Parathyroid adenoma (tissue), 2 donors: ENCODE measurements around the gene SUPT4H1.
"Not testable (repeated sequence)": the region's sequence is repeated elsewhere in the genome, so short reads cannot be mapped to it uniquely, and the experiment has no call there.

Experiments used
- H2AFZ ChIP-seq: fragments of 300-600 bp; sonication (generic); one replicate; pipeline ENCODE4 v1.7.0; 2017; ENCODE audit warnings: antibody characterized with exemption, mild to moderate bottlenecking
- H3K27ac ChIP-seq: fragments of 300-600 bp; sonication (generic); one replicate; pipeline ENCODE4 v1.7.0; 2017
- H3K27me3 ChIP-seq: fragments of 300-600 bp; sonication (generic); one replicate; pipeline ENCODE4 v1.7.0; 2017; ENCODE audit warnings: low read length; ENCODE audit not compliant: control insufficient read depth, insufficient read depth
- H3K36me3 ChIP-seq: fragments of 300-600 bp; sonication (generic); one replicate; pipeline ENCODE4 v1.7.0; 2017; ENCODE audit warnings: low read length; ENCODE audit not compliant: control insufficient read depth, insufficient read depth
- H3K4me1 ChIP-seq: fragments of 300-600 bp; sonication (generic); one replicate; pipeline ENCODE4 v1.7.0; 2017; ENCODE audit warnings: control low read depth
- H3K4me2 ChIP-seq: fragments of 300-600 bp; sonication (generic); one replicate; pipeline ENCODE4 v1.7.0; 2017; ENCODE audit warnings: low read length
- H3K4me3 ChIP-seq: fragments of 300-600 bp; sonication (generic); one replicate; pipeline ENCODE4 v1.7.0; 2017; ENCODE audit warnings: low read depth, low read length
- H3K79me2 ChIP-seq: fragments of 300-600 bp; sonication (generic); one replicate; pipeline ENCODE4 v1.7.0; 2017; ENCODE audit warnings: control low read depth
- H3K9ac ChIP-seq: fragments of 300-600 bp; sonication (generic); one replicate; pipeline ENCODE4 v1.7.0; 2017; ENCODE audit warnings: mild to moderate bottlenecking
- H3K9me3 ChIP-seq: fragments of 300-600 bp; sonication (generic); one replicate; pipeline ENCODE4 v1.7.0; 2017; ENCODE audit warnings: low read length; ENCODE audit not compliant: control insufficient read depth
- TF ChIP-seq, protein P1 (sequence below): fragments of 300-600 bp; sonication (generic); IDR thresholded peaks from one replicate; pipeline ENCODE4 v1.7.0; 2017; ENCODE audit warnings: antibody characterized with exemption, mild to moderate bottlenecking
- donor health status: primary hyperparathyroidism.

The SUPT4H1 gene

DNA sequence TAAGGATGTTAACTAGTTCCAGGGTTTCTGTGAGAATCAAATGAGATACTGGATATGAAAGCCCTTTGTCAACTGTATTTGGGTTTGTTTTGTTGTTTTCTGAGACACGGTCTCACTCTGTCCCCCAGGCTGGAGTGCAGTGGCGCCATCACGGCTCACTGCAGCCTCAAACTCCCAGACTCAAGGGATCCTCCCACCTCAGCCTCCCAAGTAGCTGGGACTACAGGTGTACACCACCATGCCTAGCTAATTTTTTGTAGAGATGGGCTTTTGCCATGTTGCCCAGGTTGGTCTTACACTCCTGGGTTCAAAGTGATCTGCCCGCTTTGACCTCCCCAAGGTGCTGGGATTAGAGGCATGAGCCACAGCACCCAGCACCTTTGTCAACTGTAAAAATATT is 8.9 kb downstream of the SUPT4H1 start:
- Histone ChIP-seq H3K9me3 (no peaks in the 10 kb centered on the region), H3K36me3 (no peaks in the 10 kb centered on the region), H3K4me3 (no peak overlapping the region), H3K4me2 (no peak overlapping the region), H3K79me2 (no peaks in the 10 kb centered on the region), H3K27me3 (no peaks in the 10 kb centered on the region), H3K27ac (no peak overlapping the region), H3K4me1 (no peaks in the 10 kb centered on the region), H2AFZ (no peak overlapping the region), H3K9ac (no peak overlapping the region)
- TF ChIP-seq, protein P1, sequence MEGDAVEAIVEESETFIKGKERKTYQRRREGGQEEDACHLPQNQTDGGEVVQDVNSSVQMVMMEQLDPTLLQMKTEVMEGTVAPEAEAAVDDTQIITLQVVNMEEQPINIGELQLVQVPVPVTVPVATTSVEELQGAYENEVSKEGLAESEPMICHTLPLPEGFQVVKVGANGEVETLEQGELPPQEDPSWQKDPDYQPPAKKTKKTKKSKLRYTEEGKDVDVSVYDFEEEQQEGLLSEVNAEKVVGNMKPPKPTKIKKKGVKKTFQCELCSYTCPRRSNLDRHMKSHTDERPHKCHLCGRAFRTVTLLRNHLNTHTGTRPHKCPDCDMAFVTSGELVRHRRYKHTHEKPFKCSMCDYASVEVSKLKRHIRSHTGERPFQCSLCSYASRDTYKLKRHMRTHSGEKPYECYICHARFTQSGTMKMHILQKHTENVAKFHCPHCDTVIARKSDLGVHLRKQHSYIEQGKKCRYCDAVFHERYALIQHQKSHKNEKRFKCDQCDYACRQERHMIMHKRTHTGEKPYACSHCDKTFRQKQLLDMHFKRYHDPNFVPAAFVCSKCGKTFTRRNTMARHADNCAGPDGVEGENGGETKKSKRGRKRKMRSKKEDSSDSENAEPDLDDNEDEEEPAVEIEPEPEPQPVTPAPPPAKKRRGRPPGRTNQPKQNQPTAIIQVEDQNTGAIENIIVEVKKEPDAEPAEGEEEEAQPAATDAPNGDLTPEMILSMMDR: no peak

DNA sequence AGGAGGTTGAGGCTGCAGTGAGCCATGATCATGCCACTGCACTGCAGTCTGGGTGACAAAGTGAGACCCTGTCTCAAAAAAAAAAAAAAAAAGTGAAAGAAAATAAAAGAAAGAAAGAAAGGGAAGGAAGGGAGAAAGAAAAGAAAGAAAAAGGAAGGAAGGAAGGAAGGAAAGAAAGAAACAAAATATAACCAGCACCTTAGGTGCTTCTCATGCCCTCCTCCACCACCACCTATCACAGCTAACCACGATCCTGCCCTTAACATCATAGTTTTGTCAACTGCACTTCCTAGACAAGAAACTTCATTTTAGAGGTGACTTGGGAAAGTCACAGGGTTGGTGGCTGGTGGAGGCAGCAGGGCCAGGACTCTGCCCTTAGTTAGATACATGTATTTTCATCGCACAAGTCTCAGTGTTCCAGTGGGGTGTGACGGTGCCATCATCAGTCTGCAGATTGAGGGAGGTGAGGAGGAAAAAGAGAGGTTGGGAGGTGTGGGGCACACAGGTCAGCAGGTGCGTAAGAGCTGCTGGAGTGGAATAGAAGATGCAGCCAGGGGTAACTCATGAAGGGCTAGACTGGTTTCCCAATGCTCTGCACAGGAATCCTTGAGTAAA is 10.0 kb downstream of the SUPT4H1 start:
- Histone ChIP-seq H3K36me3 (no peaks in the 10 kb centered on the region), H3K9me3 (no peaks in the 10 kb centered on the region), H3K27ac (no peak overlapping the region), H3K4me2 (no peak overlapping the region), H3K4me3 (no peak overlapping the region), H3K4me1 (no peaks in the 10 kb centered on the region), H3K27me3 (no peaks in the 10 kb centered on the region), H3K9ac (no peak overlapping the region), H3K79me2 (no peaks in the 10 kb centered on the region), H2AFZ (no peak overlapping the region)
- TF ChIP-seq, protein P1: no peak

DNA sequence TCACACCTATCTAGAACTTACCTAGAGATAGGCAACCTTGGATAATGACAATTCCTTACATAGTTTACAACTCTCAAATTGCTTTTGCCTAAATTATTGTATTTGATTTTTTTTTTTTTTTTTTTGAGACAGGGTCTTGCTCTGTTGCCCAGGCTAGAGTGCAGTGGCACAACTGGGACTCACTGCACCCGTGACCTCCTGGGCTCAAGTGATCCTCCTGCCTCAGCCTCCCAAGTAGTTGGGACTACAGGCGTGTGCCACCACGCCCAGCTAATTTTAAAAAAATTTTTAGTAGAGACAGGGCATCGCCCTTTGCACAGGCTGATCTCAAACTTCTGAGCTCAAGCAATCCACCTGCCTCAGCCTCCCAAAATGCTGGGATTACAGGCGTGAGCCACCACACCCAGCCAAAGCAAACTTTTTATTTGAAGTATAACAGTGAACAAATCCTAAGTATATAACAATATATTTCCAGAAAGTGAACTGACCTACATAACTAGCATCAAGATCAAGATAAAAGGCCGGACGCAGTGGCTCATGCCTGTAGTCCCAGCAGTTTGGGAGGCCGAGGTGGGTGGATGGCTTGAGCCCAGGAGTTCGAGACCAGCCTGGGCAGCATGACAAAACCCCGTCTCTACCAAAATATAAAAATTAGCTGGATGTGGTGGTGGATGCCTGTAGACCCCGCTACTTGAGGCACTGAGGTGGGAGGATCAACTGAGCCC is 10.7 kb downstream of the SUPT4H1 start:
- not testable (repeated sequence) for H3K36me3 ChIP-seq, H3K27ac ChIP-seq, H3K4me2 ChIP-seq, H3K9me3 ChIP-seq, H3K9ac ChIP-seq, H3K4me1 ChIP-seq, H2AFZ ChIP-seq, H3K79me2 ChIP-seq, H3K27me3 ChIP-seq, H3K4me3 ChIP-seq

DNA sequence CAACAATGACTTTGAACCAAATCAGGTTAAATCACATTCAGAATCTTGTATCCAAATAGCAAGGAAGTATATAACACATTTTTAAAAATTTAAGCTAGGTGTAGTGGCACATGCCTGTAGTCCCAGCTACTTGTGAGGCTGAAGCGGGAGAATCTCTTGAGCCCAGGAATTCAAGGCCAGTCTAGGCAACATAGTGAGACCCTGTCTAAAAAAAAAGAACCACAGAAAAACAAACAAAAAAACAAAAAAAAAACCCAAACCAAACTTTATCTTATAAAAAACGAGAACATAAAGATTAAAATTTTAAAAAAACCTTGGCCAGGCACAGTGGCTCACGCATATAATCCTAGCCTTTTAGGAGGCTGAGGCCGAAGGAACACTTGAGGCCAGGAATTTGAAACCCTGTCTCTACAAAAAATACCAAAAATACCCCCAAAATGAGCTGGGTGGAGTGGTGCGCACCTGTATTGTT is 11.6 kb downstream of the SUPT4H1 start:
- Histone ChIP-seq H3K27me3 (no peaks in the 10 kb centered on the region), H3K79me2 (no peaks in the 10 kb centered on the region), H3K36me3 (no peaks in the 10 kb centered on the region), H2AFZ (no peak overlapping the region), H3K9ac (no peak overlapping the region), H3K4me2 (no peak overlapping the region), H3K4me1 (no peaks in the 10 kb centered on the region), H3K4me3 (no peak overlapping the region), H3K27ac (no peak overlapping the region), H3K9me3 (no peaks in the 10 kb centered on the region)
- TF ChIP-seq, protein P1: no peak

DNA sequence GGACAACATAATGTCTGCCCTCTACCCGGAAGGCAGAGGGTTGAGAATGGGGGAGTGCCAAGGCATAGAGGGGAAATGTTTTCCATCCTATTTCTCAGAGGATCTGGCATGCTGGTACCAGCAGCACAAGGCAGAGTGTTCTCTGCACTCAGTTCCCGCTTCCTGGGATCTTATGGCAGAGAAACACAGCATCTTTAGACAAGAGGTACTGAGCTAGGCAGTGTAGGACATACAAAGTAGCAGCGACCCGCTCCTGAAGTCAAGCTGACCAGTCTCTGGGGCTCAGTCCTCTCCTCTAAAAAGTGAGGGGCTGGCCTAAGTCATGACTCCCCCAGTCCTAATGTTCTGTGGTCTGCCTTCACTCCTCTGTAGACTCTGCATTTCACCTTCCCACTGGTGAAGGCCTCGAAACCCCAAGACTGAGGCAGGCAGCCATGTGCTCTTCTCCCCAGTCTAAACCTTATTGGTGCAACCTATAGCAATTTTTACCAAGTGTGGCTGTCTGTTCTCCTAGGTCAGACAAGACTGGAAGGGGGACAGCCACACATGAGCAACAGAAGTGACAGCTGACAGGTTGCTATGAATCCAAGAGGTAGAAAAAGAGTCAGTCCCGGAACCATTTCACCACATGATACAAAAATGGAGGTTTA is 12.1 kb downstream of the SUPT4H1 start:
- Histone ChIP-seq H3K27ac (peak overlapping the region; percentile 24), H3K36me3 (no peaks in the 10 kb centered on the region), H3K9me3 (no peaks in the 10 kb centered on the region), H3K79me2 (no peaks in the 10 kb centered on the region), H3K4me1 (no peaks in the 10 kb centered on the region), H3K9ac (no peak overlapping the region), H3K27me3 (no peaks in the 10 kb centered on the region), H2AFZ (no peak overlapping the region), H3K4me3 (no peak overlapping the region), H3K4me2 (no peak overlapping the region)
- TF ChIP-seq, protein P1: no peak
